LNCaP clone FGC (cell line): ENCODE results near the gene SCYGR4.
"Not testable (repeated sequence)": the region's sequence is repeated elsewhere in the genome, so short reads cannot be mapped to it uniquely, and the experiment has no call there.

Experiments used
- DNase-seq: peaks from one replicate; pipeline ENCODE4 v3.0.0-alpha.2; 2011; ENCODE audit warnings: low read depth
- H3K4me3 ChIP-seq: 2 replicates; pipeline ENCODE4 v1.5.1; 2011; ENCODE audit warnings: mild to moderate bottlenecking, low read depth, low read length, control low read depth
- CTCF ChIP-seq: IDR thresholded peaks from 2 replicates; pipeline ENCODE4 v1.5.1; 2012; ENCODE audit warnings: mild to moderate bottlenecking; ENCODE audit not compliant: control insufficient read depth, insufficient read depth; ENCODE audit errors: extremely low read depth

SCYGR4 gene

GRCh38 chr2:227579791-227580190 lies 37.5 kb upstream of the SCYGR4 start:
- no peak for DNase-seq
- no peak overlapping the region for H3K4me3 ChIP-seq
- TF ChIP-seq CTCF, result no peak

GRCh38 chr2:227582369-227582768 lies 34.9 kb upstream of the SCYGR4 start:
- DNase-seq, result no peak
- H3K4me3 ChIP-seq, result no peak overlapping the region
- TF ChIP-seq CTCF, result no peak

DNA sequence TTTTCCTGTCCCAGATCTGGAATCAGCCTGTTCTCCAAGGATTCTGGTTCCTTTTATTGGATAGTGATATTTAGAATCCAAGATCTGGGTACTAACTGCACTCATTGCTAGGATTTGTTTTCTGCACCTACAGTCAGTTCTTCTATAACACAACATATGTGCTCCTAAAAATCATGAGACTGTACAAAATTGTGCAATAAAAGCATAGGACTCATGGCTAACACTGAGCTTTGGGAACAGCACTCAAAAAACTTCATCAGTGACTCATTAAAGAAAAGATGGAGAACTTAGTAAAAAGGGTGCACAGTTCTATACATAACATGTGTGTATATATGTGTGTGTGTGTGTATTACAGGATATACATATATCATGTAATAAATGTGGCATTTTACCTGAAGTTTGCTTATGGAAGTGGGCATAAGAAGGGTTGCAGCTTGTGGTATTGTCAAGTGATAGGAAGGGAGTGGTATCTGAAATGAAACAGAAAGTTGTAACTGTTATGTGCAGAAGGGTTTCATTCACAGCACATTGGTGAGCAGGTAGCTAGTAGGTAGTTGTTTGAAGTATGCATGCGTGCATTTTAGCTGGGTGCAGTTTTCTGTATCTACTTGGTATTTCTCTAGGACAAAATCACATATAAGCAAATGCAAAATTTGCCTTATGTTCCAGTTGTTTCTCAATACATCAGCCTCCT lies 24.5 kb upstream of the SCYGR4 start:
- no peak for TF ChIP-seq CTCF
- DNase-seq, result no peak
- no peak overlapping the region for H3K4me3 ChIP-seq

DNA sequence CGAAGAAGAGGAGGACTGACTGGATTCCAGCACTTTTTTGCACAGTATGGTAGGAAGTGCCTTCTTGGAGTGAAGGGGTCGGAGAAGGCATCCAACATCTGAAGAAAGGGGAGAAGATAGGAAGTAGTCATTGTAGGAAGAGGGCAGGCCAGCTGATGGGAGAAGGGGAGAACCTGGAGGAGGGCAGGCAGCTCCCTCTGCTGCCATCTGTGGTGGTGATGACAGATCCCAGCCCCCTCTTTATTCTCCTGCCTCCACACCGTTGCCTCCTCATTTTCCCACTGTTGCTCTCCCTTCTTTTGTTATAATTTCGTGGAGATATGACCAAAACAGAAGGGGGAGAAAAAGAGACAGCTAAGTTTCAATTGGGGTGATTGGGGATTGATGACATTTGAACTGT lies 21.5 kb upstream of the SCYGR4 start:
- H3K4me3 ChIP-seq, result no peak overlapping the region
- TF ChIP-seq CTCF, result no peak
- no peak for DNase-seq

DNA sequence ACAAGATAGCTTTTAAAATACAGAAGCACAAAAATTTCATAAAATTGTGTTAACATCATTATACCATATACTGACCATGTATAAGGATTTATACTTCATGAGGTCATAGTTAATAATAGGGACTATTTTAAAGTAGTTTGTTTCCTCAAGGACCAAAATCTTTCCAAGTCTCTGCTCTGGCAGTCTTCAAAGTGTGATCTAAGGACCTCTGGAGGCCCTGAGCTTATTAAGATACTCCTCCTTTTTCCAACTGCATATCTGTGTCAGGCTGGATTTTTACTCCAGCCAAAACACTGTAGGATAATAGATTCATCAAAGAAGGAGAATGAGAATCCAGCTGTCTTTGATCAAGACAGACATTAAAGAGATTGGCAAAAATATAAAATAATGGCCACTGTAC lies 20.3 kb upstream of the SCYGR4 start:
- no peak for TF ChIP-seq CTCF
- H3K4me3 ChIP-seq, result no peak overlapping the region
- DNase-seq, result no peak

- no peak for DNase-seq
- no peak for TF ChIP-seq CTCF
Measured at GRCh38 chr2:227597998-227598397, 19.3 kb upstream of the SCYGR4 start.

GRCh38 chr2:227598835-227599503 lies 18.3 kb upstream of the SCYGR4 start, which contains the start of gene SCYGR2:
SCYGR2 (plus strand) TSS chr2:227598893; CDS start chr2:227598893, 0 bp downstream.
- DNase-seq, H3K4me3 ChIP-seq: not testable (repeated sequence)

More at GRCh38 chr2:227597998-227598397, 19.3 kb upstream of the SCYGR4 start:
- H3K4me3 ChIP-seq, result no peak overlapping the region
